Liver (tissue), 9 donors: Measurements from ENCODE around the gene BGLAP. TPM values are rescaled to one million over a fixed set of nuclear protein-coding genes. Genes with fewer than 3 reads are reported as not detected.

Experiments
- DNase-seq: peaks from one replicate; pipeline ENCODE4 v3.0.0-alpha.2; 2017; ENCODE audit warnings: low spot score
- H3K27ac ChIP-seq, 2 donors: one replicate each; pipeline ENCODE4 v1.7.0; 2013; ENCODE audit warnings: inconsistent platforms in 2 of 2, low read length in 2 of 2, control low read depth in 1 of 2, low read depth in 1 of 2, mild to moderate bottlenecking in 1 of 2
- H3K27me3 ChIP-seq, 4 donors: one replicate each; pipeline versions ENCODE4 v1.6.1 to v1.7.0; 2013; ENCODE audit warnings: low read length in 3 of 4, inconsistent platforms in 1 of 4, mild to moderate bottlenecking in 1 of 4, moderate library complexity in 1 of 4; ENCODE audit not compliant: control insufficient read depth in 4 of 4, insufficient read depth in 4 of 4
- H3K36me3 ChIP-seq, 4 donors: one replicate each; pipeline versions ENCODE4 v1.6.1 to v1.7.0; 2013; ENCODE audit warnings: low read length in 3 of 4, mild to moderate bottlenecking in 3 of 4, low read depth in 1 of 4, moderate library complexity in 1 of 4; ENCODE audit not compliant: control insufficient read depth in 4 of 4, insufficient read depth in 3 of 4
- H3K4me1 ChIP-seq, 4 donors: one replicate each; pipeline versions ENCODE4 v1.6.1 to v1.7.0; 2013; ENCODE audit warnings: low read length in 3 of 4, mild to moderate bottlenecking in 3 of 4, moderate library complexity in 1 of 4; ENCODE audit not compliant: control insufficient read depth in 4 of 4, insufficient read depth in 4 of 4
- H3K4me3 ChIP-seq, 3 donors: one replicate each; pipeline versions ENCODE4 v1.6.1 to v1.7.0; 2013; ENCODE audit warnings: low read length in 3 of 3, control low read depth in 1 of 3, low read depth in 1 of 3, mild to moderate bottlenecking in 1 of 3
- H3K9ac ChIP-seq, 2 donors: one replicate each; pipeline ENCODE4 v1.7.0; 2013; ENCODE audit warnings: low read length in 2 of 2, mild to moderate bottlenecking in 2 of 2, moderate library complexity in 2 of 2, control low read depth in 1 of 2, low read depth in 1 of 2
- H3K9me3 ChIP-seq, 4 donors: one replicate each; pipeline versions ENCODE4 v1.6.1 to v1.7.0; 2013; ENCODE audit warnings: low read length in 3 of 4; ENCODE audit not compliant: control insufficient read depth in 4 of 4
- ATF3 ChIP-seq: IDR thresholded peaks from 2 replicates; pipeline ENCODE4 v1.6.1; 2016; ENCODE audit warnings: antibody characterized with exemption
- CTCF ChIP-seq: fragments of 150-350 bp; IDR thresholded peaks from 2 replicates; pipeline ENCODE4 v1.5.1; 2017; ENCODE audit warnings: improper control_type of control experiment, low read depth, low read length; ENCODE audit not compliant: missing input control
- EGR1 ChIP-seq, 2 donors: IDR thresholded peaks; 2 replicates each; pipeline ENCODE4 v1.6.1; 2016 to 2018; ENCODE audit warnings: antibody characterized with exemption in 2 of 2, low read depth in 2 of 2
- FOXA1 ChIP-seq: IDR thresholded peaks from 2 replicates; pipeline ENCODE4 v1.6.1; 2016; ENCODE audit warnings: antibody characterized with exemption
- FOXA2 ChIP-seq: IDR thresholded peaks from 2 replicates; pipeline ENCODE4 v1.6.1; 2016; ENCODE audit warnings: antibody characterized with exemption
- GABPA ChIP-seq, 2 donors: IDR thresholded peaks in 1 of 2; conservative IDR thresholded peaks in 1 of 2; 2 replicates each; pipeline ENCODE4 v1.6.1; 2016; ENCODE audit warnings: antibody characterized with exemption in 2 of 2, mild to moderate bottlenecking in 1 of 2, moderate library complexity in 1 of 2
- HNF4A ChIP-seq, 2 donors: conservative IDR thresholded peaks; 2 replicates each; pipeline ENCODE4 v1.6.1; 2016; ENCODE audit warnings: antibody characterized with exemption in 2 of 2, mild to moderate bottlenecking in 2 of 2
- HNF4G ChIP-seq: IDR thresholded peaks from 2 replicates; pipeline ENCODE4 v1.6.1; 2016; ENCODE audit warnings: antibody characterized with exemption
- JUND ChIP-seq, 2 donors: IDR thresholded peaks; 2 replicates each; pipeline ENCODE4 v1.6.1; 2016; ENCODE audit warnings: antibody characterized with exemption in 2 of 2
- NR2F2 ChIP-seq: IDR thresholded peaks from 2 replicates; pipeline ENCODE4 v1.6.1; 2016; ENCODE audit warnings: antibody characterized with exemption
- RAD21 ChIP-seq, 2 donors: IDR thresholded peaks; 2 replicates each; pipeline ENCODE4 v1.6.1; 2016; ENCODE audit warnings: antibody characterized with exemption in 2 of 2, mild to moderate bottlenecking in 2 of 2
- REST ChIP-seq: IDR thresholded peaks from 2 replicates; pipeline ENCODE4 v1.6.1; 2016; ENCODE audit warnings: antibody characterized with exemption, mild to moderate bottlenecking
- TAF1 ChIP-seq: conservative IDR thresholded peaks from 2 replicates; pipeline ENCODE4 v1.6.1; 2016; ENCODE audit warnings: antibody characterized with exemption, mild to moderate bottlenecking
- YY1 ChIP-seq: IDR thresholded peaks from 2 replicates; pipeline ENCODE4 v1.6.1; 2016; ENCODE audit warnings: antibody characterized with exemption, mild to moderate bottlenecking
- WGBS: extraction: QIAGEN DNeasy Blood & Tissue Kit; methylation state at CpG from one replicate; pipeline ENCODE4 v1.1.7; 2013; 5-methylcytosine and 5-hydroxymethylcytosine counted together
- polyA plus RNA-seq, 2 donors: library from polyadenylated mRNA; stranded (reverse) in 1 of 2; unstranded in 1 of 2; fragments of 200-250 nt in 1 of 2; fragments of >200 nt in 1 of 2; fragmentation: Nextera tagmentation in 1 of 2; extraction: Ambion mirVana in 1 of 2; gene quantifications; one replicate each; pipeline versions ENCODE4 v1.2.1 to v1.2.3, GENCODE V29; 2013 to 2015
- total RNA-seq, 2 donors: library from RNA; depleted of rRNA; stranded (reverse); fragments of >200 nt; gene quantifications; one replicate each; pipeline ENCODE4 v1.2.3, GENCODE V29; 2014
- TF ChIP-seq, protein P1 (sequence below): IDR thresholded peaks from 2 replicates; pipeline ENCODE4 v1.6.1; 2016; ENCODE audit warnings: antibody characterized with exemption
- TF ChIP-seq, protein P2 (sequence below): IDR thresholded peaks from 2 replicates; pipeline ENCODE4 v1.6.1; 2016; ENCODE audit warnings: antibody characterized with exemption
- donor health status: healthy.
- donor health status: healthy.
- donor health status: healthy.
- donor health status: healthy.
- donor health status: healthy.

The BGLAP gene
- total and polyA plus RNA-seq, 4 donors = 0.06 to 0.75 (median 0.28) TPM; not detected in 1

DNA sequence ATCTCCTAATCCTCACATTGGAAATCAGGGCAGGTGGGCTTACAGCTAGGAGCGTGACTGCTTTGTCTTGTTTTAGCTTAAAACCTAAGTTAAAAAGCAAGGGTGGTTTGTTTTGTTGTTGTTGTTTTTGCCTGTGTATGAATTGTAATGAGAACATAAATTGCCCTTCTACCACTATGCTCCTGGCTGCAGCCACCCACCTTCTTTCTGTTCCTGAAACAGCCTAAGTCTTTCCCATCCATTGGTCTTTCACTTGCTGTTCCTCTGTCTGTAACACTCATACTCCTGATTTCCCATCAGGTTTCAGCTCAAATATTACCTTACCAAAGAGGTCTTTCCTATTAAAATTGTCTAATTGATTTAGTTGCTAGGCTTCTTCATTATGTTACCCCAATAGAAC is 41.5 kb downstream of the BGLAP start:
- Histone ChIP-seq H3K9ac (peak overlapping the region; percentile 78 to 80), H3K36me3 (peaks cover 2 to 10% (median 6%) of the 10 kb centered on the region in 4 donors), H3K4me3 (peak overlapping the region; percentile 82 to 97 (median 96)), H3K4me1 (peaks cover 4 to 44% (median 27%) of the 10 kb centered on the region in 4 donors), H3K27me3 (no peaks in the 10 kb centered on the region), H3K27ac (peak overlapping the region in 1 of 2 donors; percentile 95), H3K9me3 (no peaks in the 10 kb centered on the region)
- WGBS = 91% methylated on average over 1 of the region's 1 CpG
- TF ChIP-seq REST = no peak
- DNase-seq = no peak

DNA sequence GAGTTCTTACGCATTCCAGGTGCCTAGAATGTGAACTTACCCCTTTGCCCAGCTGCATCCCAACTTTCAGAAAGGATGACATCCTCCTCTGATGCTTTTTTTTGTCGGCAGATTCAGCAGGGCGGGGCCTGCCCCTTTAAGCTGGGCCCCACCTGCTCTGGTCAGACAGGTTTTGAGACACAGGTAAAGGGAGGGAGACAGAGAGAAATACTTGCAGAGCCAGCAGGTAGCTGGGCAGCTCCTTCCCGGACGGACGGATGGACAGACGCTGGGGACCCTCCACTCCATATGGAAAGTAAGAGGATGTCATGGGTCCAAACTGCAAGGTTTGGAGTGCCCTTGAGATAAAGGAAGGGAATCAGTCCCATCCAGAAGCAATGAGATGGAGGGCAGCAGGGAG is 42.1 kb downstream of the BGLAP start, which contains the start of gene TMEM79:
Gene TMEM79, plus strand, starts transcription at position 214 of the 400 bp plus-strand sequence. CDS start 902 bp downstream, outside the sequence.
- peak within 1 kb of the TSS; percentile 78 to 80 for H3K9ac ChIP-seq
- H3K9me3 ChIP-seq = no peaks in the 10 kb centered on the region
- DNase-seq = no peak
- H3K4me1 ChIP-seq = peaks cover 4 to 39% (median 24%) of the 10 kb centered on the region in 4 donors
- 91% methylated on average over 7 of the region's 7 CpGs for WGBS
- TF ChIP-seq RAD21 (IDR thresholded peaks at IDR 0.05) = no peak
- TF ChIP-seq JUND (IDR thresholded peaks at IDR 0.05) = no peak
- H3K27ac ChIP-seq = peak within 1 kb of the TSS; percentile 95 to 98
- peaks cover 0 to 9% (median 2%) of the 10 kb centered on the region in 4 donors for H3K36me3 ChIP-seq
- peak within 1 kb of the TSS; percentile 82 to 97 (median 96) for H3K4me3 ChIP-seq
- H3K27me3 ChIP-seq = no peaks in the 10 kb centered on the region

DNA sequence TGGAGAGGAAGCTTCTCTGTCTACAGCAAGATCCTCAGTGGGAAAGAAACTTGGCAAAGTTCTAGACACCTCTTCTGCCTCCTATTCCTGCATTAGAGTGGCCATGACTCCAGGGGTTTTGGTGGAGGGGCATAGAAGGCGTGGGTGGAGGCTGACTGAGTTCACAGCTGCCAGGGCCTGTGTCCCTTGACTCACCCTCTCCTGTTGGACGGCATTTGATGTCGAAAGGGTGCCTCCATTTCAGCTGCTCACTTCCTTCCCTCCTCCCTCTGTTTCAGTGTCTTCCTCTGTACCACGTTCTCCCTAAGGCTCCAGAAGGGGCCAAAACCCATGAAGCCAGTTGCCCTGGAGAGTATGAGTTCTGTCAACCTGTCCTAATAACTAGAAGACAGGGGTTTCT is 42.8 kb downstream of the BGLAP start:
- peaks cover 4 to 37% (median 24%) of the 10 kb centered on the region in 4 donors for H3K4me1 ChIP-seq
- 83% methylated on average over 4 of the region's 4 CpGs for WGBS
- no peaks in the 10 kb centered on the region for H3K27me3 ChIP-seq
- no peak overlapping the region for H3K27ac ChIP-seq
- H3K9me3 ChIP-seq = no peaks in the 10 kb centered on the region
- DNase-seq = no peak
- no peak overlapping the region for H3K9ac ChIP-seq
- no peak overlapping the region for H3K4me3 ChIP-seq
- TF ChIP-seq REST (no peak), NR2F2 (no peak), TAF1 (no peak), GABPA (IDR thresholded peaks at IDR 0.05 in 1 of 2, conservative IDR thresholded peaks at IDR 0.05 in 1 of 2) (no peak), RAD21 (IDR thresholded peaks at IDR 0.05) (no peak), CTCF (no peak), JUND (IDR thresholded peaks at IDR 0.05) (no peak), FOXA2 (no peak), HNF4G (no peak), YY1 (no peak), FOXA1 (no peak), ATF3 (no peak), HNF4A (conservative IDR thresholded peaks at IDR 0.05) (no peak), EGR1 (IDR thresholded peaks at IDR 0.05; ENCODE audit: low read depth in 2 of 2) (no peak)
- TF ChIP-seq, protein P1, sequence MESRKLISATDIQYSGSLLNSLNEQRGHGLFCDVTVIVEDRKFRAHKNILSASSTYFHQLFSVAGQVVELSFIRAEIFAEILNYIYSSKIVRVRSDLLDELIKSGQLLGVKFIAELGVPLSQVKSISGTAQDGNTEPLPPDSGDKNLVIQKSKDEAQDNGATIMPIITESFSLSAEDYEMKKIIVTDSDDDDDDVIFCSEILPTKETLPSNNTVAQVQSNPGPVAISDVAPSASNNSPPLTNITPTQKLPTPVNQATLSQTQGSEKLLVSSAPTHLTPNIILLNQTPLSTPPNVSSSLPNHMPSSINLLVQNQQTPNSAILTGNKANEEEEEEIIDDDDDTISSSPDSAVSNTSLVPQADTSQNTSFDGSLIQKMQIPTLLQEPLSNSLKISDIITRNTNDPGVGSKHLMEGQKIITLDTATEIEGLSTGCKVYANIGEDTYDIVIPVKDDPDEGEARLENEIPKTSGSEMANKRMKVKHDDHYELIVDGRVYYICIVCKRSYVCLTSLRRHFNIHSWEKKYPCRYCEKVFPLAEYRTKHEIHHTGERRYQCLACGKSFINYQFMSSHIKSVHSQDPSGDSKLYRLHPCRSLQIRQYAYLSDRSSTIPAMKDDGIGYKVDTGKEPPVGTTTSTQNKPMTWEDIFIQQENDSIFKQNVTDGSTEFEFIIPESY = no peak
- TF ChIP-seq, protein P2, sequence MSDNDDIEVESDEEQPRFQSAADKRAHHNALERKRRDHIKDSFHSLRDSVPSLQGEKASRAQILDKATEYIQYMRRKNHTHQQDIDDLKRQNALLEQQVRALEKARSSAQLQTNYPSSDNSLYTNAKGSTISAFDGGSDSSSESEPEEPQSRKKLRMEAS = no peak
- peaks cover 0 to 9% (median 3%) of the 10 kb centered on the region in 4 donors for H3K36me3 ChIP-seq
